GM12801 (cell line): ENCODE measurements around the gene CDKAL1.

ENCODE experiments used
- TF ChIP-seq, protein P1 (sequence below): IDR thresholded peaks from one replicate; pipeline ENCODE4 v1.5.1; 2011; ENCODE audit warnings: control low read depth; ENCODE audit not compliant: insufficient read length; ENCODE audit errors: extremely low read depth

Gene CDKAL1

DNA sequence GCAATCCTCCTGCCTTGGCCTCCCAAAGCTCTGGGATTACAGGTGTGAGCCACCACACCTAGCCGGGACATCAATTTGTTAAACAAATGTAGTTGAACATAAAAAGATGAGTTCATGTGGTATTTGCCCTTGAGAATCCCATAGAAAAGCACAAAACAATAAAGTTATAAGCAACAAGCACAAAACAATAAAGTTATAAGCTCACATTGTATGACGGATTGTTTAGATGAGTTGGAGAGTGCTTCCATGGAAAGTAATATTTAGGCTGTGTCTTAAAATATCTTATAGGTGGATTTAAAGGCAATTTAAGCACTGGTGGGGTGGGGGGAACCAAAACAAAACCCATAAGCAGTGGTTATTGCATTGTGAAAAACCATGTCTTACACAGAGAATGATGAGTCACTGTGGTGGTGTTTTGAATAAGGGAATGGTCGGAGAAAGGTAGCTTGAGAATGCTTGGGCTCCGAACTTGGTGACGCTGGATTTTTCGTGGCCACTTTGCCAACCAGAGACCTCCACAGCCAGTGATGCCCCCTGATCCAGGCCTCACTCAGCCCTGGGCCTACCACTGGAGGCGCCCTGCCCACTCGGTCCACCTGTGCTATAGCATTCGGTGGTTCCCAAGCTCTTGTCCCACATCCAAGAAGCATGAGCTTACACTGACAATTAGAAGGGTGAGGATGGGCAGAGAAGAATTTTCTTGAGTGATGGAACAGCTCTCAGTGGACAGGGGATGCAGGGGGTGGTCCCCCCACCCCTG, 256.0 kb downstream of the CDKAL1 start:
- TF ChIP-seq, protein P1, sequence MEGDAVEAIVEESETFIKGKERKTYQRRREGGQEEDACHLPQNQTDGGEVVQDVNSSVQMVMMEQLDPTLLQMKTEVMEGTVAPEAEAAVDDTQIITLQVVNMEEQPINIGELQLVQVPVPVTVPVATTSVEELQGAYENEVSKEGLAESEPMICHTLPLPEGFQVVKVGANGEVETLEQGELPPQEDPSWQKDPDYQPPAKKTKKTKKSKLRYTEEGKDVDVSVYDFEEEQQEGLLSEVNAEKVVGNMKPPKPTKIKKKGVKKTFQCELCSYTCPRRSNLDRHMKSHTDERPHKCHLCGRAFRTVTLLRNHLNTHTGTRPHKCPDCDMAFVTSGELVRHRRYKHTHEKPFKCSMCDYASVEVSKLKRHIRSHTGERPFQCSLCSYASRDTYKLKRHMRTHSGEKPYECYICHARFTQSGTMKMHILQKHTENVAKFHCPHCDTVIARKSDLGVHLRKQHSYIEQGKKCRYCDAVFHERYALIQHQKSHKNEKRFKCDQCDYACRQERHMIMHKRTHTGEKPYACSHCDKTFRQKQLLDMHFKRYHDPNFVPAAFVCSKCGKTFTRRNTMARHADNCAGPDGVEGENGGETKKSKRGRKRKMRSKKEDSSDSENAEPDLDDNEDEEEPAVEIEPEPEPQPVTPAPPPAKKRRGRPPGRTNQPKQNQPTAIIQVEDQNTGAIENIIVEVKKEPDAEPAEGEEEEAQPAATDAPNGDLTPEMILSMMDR, result no peak

DNA sequence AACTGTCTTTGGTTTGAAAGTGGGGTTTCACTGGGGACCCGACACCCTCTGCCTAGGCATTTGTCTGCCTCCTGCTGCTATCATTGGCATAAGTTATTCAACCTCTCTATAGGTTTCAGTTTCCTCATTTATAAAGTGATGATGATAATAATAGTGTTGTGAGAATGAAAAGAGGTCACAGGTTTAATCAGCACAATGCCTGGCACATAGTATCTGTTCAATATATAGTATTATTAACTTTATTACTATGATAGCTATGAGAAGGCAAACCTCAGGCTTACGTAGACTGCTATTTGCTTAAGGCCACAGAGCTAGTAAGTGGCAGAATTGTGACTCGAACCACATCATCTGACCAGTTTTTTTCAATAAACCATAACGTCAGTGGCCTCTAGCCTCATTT, 256.8 kb downstream of the CDKAL1 start:
- TF ChIP-seq, protein P1, result no peak

DNA sequence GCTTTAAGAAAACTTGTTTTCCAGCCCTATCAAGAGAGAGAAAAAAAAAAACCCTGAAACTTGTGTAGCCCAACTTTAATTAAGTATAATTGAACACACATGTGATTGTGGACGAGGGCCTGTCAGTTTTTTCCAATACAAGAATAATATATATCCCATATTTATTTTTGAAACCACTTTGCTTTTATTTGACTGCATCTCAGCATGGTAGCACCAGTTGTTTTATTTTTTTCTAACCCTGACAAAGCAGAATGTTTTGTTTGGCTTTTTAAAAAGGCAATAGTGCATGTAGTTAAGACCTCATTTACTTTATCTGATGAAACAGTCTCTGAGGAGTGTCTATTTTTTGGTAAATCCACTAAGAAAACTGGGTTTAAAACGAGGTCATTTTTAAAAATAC, 257.7 kb downstream of the CDKAL1 start:
- TF ChIP-seq, protein P1, result no peak

DNA sequence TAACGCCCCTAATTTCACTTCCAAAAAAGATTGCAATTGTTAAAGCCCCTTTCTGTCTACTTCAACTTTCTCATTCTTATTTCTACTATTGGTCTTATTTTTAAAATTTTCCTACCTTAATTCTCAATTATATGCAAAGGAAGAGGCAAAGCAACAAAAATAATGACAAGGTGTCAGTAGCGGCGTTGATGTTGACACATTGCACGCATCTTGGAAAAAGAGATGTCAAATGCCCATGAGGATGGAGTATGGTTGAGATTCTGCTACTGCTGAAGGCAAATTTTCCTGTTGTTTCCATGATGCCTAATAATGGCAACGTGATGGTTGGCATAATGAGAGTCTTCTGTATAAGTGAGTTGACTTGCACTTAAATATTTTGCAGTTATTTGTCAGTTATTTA, 258.9 kb downstream of the CDKAL1 start:
- TF ChIP-seq, protein P1, result no peak

DNA sequence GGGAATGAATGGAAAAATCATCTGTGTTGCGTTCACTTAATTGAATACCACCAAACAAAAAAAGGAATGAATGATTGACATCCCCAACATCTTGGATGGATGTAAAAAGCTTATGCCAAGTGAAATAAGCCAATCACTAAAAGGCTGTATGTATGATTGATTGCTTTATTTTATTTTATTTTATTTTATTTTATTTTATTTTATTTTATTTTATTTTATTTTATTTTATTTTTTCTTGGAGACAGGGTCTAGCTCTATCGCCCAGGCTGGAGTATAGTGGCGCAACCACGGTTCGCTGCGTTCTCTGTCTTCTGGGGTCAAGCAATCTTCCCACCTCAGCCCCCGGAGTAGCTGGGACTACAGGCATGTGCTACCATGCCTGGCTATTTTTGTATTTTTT, 263.3 kb downstream of the CDKAL1 start:
- TF ChIP-seq, protein P1, result no peak

DNA sequence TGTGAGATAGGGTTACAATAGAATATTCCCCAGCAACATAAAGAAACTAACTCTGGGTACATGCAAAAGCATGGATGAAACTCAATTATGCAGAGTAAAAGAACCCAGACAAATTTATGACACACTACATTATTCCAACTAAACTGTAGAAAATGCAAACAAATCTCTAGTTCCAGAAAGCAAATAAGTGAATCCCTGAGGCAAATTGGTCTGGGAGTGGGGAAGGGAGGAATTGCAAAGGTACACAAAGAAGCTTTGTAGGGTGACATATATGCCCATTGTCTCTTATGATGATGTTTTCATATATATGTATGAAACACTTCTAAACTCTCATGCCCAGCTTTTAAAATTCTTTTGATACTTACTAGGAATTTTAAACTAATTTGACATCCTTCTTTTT, 266.0 kb downstream of the CDKAL1 start:
- TF ChIP-seq, protein P1, result no peak

DNA sequence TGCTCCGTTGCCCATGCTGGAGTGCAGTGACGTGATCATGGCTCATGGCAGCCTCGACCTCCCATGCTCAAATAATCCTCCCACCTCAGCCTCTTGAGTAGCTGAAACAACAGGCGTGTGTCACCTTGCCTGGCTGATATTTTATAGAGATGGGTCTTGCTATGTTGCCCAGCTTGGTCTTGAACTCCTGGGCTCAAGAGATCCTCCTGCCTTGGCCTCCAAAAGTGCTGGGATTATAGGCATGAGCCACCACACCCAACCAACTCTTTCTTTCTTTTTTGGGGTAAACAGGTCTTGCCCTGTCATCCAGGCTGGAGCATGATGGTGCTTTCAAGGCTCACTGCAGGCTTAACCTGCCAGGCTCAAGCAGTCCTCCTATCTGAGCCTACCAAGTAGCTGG, 266.4 kb downstream of the CDKAL1 start:
- TF ChIP-seq, protein P1, result no peak
